ACC112 (cell line): Measurements from ENCODE around the gene DNASE1L2.

ENCODE experiments used
- H2AFZ ChIP-seq: fragments of 200-600 bp; sonication (generic); one replicate; pipeline ENCODE4 v1.6.0; 2017; ENCODE audit warnings: antibody characterized with exemption, low read length; ENCODE audit not compliant: unreplicated experiment
- H3K27ac ChIP-seq: fragments of 200-600 bp; sonication (generic); 2 replicates; pipeline ENCODE4 v1.5.1; 2014; ENCODE audit warnings: low read depth, mild to moderate bottlenecking, antibody characterized with exemption, low read length, moderate library complexity
- H3K27me3 ChIP-seq: fragments of 200-600 bp; sonication (generic); 2 replicates; pipeline ENCODE4 v1.6.1; 2014; ENCODE audit warnings: mild to moderate bottlenecking, antibody characterized with exemption, low read length, moderate library complexity, mixed read lengths; ENCODE audit not compliant: insufficient read depth
- H3K36me3 ChIP-seq: fragments of 200-600 bp; sonication (generic); 2 replicates; pipeline ENCODE4 v1.6.1; 2016; ENCODE audit warnings: mild to moderate bottlenecking, antibody characterized with exemption, low read length, moderate library complexity, mixed read lengths; ENCODE audit not compliant: insufficient read depth
- H3K4me1 ChIP-seq: fragments of 200-600 bp; sonication (generic); one replicate; pipeline ENCODE4 v1.6.1; 2016; ENCODE audit warnings: low read length, mixed read lengths; ENCODE audit not compliant: insufficient read depth, unreplicated experiment, control insufficient read depth
- H3K4me3 ChIP-seq: fragments of 200-600 bp; sonication (generic); 2 replicates; pipeline ENCODE4 v1.5.1; 2014; ENCODE audit warnings: mild to moderate bottlenecking, low read depth, low read length
- H3K79me2 ChIP-seq: fragments of 200-600 bp; sonication (generic); one replicate; pipeline ENCODE4 v1.6.0; 2016; ENCODE audit warnings: low read length; ENCODE audit not compliant: control insufficient read depth, unreplicated experiment, insufficient read depth

DNASE1L2 gene

GRCh38 chr16:2280981-2281542 is 44.8 kb downstream of the DNASE1L2 start:
- no peak overlapping the region for H3K4me3 ChIP-seq
- no peaks in the 10 kb centered on the region for H3K36me3 ChIP-seq
- H3K27me3 ChIP-seq: peaks cover 9% of the 10 kb centered on the region; the same call in 1 of the 2 replicates
- no peaks in the 10 kb centered on the region for H3K4me1 ChIP-seq
- no peak overlapping the region for H3K27ac ChIP-seq
- no peak overlapping the region for H2AFZ ChIP-seq
- no peaks in the 10 kb centered on the region for H3K79me2 ChIP-seq

GRCh38 chr16:2282262-2282661 is 46.0 kb downstream of the DNASE1L2 start:
- Histone ChIP-seq H3K36me3 (no peaks in the 10 kb centered on the region), H3K79me2 (no peaks in the 10 kb centered on the region), H3K4me3 (no peak overlapping the region), H3K4me1 (no peaks in the 10 kb centered on the region), H3K27me3 (peaks cover 4% of the 10 kb centered on the region; the same call in 1 of the 2 replicates), H2AFZ (no peak overlapping the region), H3K27ac (no peak overlapping the region)

- Histone ChIP-seq H3K27ac (no peak overlapping the region), H3K79me2 (no peaks in the 10 kb centered on the region), H3K4me3 (no peak overlapping the region), H3K4me1 (no peaks in the 10 kb centered on the region), H3K27me3 (peaks cover 4% of the 10 kb centered on the region; the same call in 1 of the 2 replicates), H2AFZ (no peak overlapping the region), H3K36me3 (no peaks in the 10 kb centered on the region)
These were observed 46.8 kb downstream of the DNASE1L2 start for GRCh38 chr16:2282866-2283555.

GRCh38 chr16:2284001-2284770 is 47.9 kb downstream of the DNASE1L2 start:
- no peaks in the 10 kb centered on the region for H3K36me3 ChIP-seq
- no peak overlapping the region for H3K27ac ChIP-seq
- H3K4me3 ChIP-seq: no peak overlapping the region
- H3K4me1 ChIP-seq: no peaks in the 10 kb centered on the region
- peaks cover 4% of the 10 kb centered on the region; the same call in 1 of the 2 replicates for H3K27me3 ChIP-seq
- H2AFZ ChIP-seq: no peak overlapping the region
- no peaks in the 10 kb centered on the region for H3K79me2 ChIP-seq

- H3K27me3 ChIP-seq: peaks cover 4% of the 10 kb centered on the region; the same call in 1 of the 2 replicates
- H3K4me1 ChIP-seq: no peaks in the 10 kb centered on the region
- no peaks in the 10 kb centered on the region for H3K36me3 ChIP-seq
- no peak overlapping the region for H3K4me3 ChIP-seq
- no peak overlapping the region for H2AFZ ChIP-seq
- H3K27ac ChIP-seq: no peak overlapping the region
- no peaks in the 10 kb centered on the region for H3K79me2 ChIP-seq
These were observed 48.7 kb downstream of the DNASE1L2 start for GRCh38 chr16:2284797-2285576.

- H2AFZ ChIP-seq: no peak overlapping the region
- no peak overlapping the region for H3K27ac ChIP-seq
- H3K4me1 ChIP-seq: no peaks in the 10 kb centered on the region
- no peak overlapping the region for H3K4me3 ChIP-seq
- H3K79me2 ChIP-seq: no peaks in the 10 kb centered on the region
- H3K36me3 ChIP-seq: no peaks in the 10 kb centered on the region
- peaks cover 4% of the 10 kb centered on the region; the same call in 1 of the 2 replicates for H3K27me3 ChIP-seq
These were observed 49.5 kb downstream of the DNASE1L2 start for GRCh38 chr16:2285731-2286191.

- H3K36me3 ChIP-seq: no peaks in the 10 kb centered on the region
- peaks cover 4% of the 10 kb centered on the region; the same call in 1 of the 2 replicates for H3K27me3 ChIP-seq
- no peak overlapping the region for H3K4me3 ChIP-seq
These were observed 50.3 kb downstream of the DNASE1L2 start for GRCh38 chr16:2286550-2286949.

GRCh38 chr16:2287916-2288547 is 51.8 kb downstream of the DNASE1L2 start:
- Histone ChIP-seq H3K27me3 (no peaks in the 10 kb centered on the region; the same call in 1 of the 2 replicates), H2AFZ (no peak overlapping the region), H3K36me3 (no peaks in the 10 kb centered on the region), H3K79me2 (no peaks in the 10 kb centered on the region), H3K4me3 (no peak overlapping the region), H3K4me1 (no peaks in the 10 kb centered on the region), H3K27ac (no peak overlapping the region)

More at GRCh38 chr16:2286550-2286949, 50.3 kb downstream of the DNASE1L2 start:
- H2AFZ ChIP-seq: no peak overlapping the region
- no peak overlapping the region for H3K27ac ChIP-seq
- no peaks in the 10 kb centered on the region for H3K4me1 ChIP-seq
- no peaks in the 10 kb centered on the region for H3K79me2 ChIP-seq
